OCI-LY7 (cell line): ENCODE measurements around the gene KMT2A.

ENCODE experiments used
- CTCF ChIP-seq: fragments of 200-600 bp; sonication (generic); conservative IDR thresholded peaks from 2 replicates; pipeline ENCODE4 v1.5.1; 2014; ENCODE audit warnings: mild to moderate bottlenecking, antibody characterized with exemption, low read length, moderate library complexity, mixed read lengths
- EZH2phosphoT487 ChIP-seq: fragments of 200-600 bp; sonication (generic); IDR thresholded peaks from 2 replicates; pipeline ENCODE4 v1.6.1; 2018; ENCODE audit warnings: low read depth, borderline replicate concordance, mild to moderate bottlenecking, mixed run types, antibody characterized with exemption, low read length, moderate library complexity, mixed read lengths

GRCh38 chr11:118544010-118544646 lies 107.8 kb downstream of the KMT2A start:
- TF ChIP-seq CTCF (no peak), EZH2phosphoT487 (no peak)
